ENCODE measurements around the gene RERE. TPM values are rescaled to one million over a fixed set of nuclear protein-coding genes. Genes with fewer than 3 reads are reported as not detected.

RERE gene
- total RNA-seq, 2 experiments from 2014 or later: 73.1 to 211 TPM

- Histone ChIP-seq H3K4me1 (ENCODE audit: insufficient read depth, low read length, poor library complexity, severe bottlenecking) (no peaks in the 10 kb centered on the region), H2AFZ (ENCODE audit: low read length) (no peak overlapping the region), H3K4me2 (ENCODE audit: low read length) (no peak overlapping the region), H3K27ac (ENCODE audit: low read depth, low read length, poor library complexity, severe bottlenecking) (no peak overlapping the region), H3K79me2 (ENCODE audit: insufficient read depth, low read depth, low read length) (no peaks in the 10 kb centered on the region), H4K20me1 (ENCODE audit: insufficient read depth, low read length) (no peaks in the 10 kb centered on the region; the same call in 1 of the 2 replicates), H3K9me2 (ENCODE audit: insufficient read depth, low read length) (no peaks in the 10 kb centered on the region), H3K4me3 (ENCODE audit: low read depth, low read length, poor library complexity, severe bottlenecking) (no peak overlapping the region), H3K36me3 (ENCODE audit: insufficient read depth, low read length) (peaks cover 61% of the 10 kb centered on the region), H3K9me3 (ENCODE audit: low read length) (no peaks in the 10 kb centered on the region)
- DNase-seq (ENCODE audit: low spot score): no peak
- BruUV-seq (replicated peaks): no TSS peak
- TF ChIP-seq CTCF (conservative IDR thresholded peaks at IDR 0.05; ENCODE audit: low read length): no peak
- CTCF ChIA-PET (ENCODE audit: unreplicated experiment): no interaction called here
- intact Hi-C loops (cut with micrococcal nuclease; ENCODE audit: unreplicated experiment): loop anchor here (10.0 kb wide), 1 partner anchor 372 kb away; no protein-coding TSS in a partner anchor
- POLR2A ChIA-PET: interaction anchor here (0.6 kb wide), 1 partner anchor 137 kb away, joined by 3 read pairs; no protein-coding TSS in a partner anchor
Observed at GRCh38 chr1:8352886-8353785, 464.3 kb downstream of the RERE start.

GRCh38 chr1:8352471-8352845 is 465.0 kb downstream of the RERE start:
- no TSS peak for BruUV-seq (replicated peaks)
- no peaks in the 10 kb centered on the region for H3K79me2 ChIP-seq (ENCODE audit: insufficient read depth, low read depth, low read length)
- no peak overlapping the region for H3K27ac ChIP-seq (ENCODE audit: low read depth, low read length, poor library complexity, severe bottlenecking)
- H4K20me1 ChIP-seq (ENCODE audit: insufficient read depth, low read length): no peaks in the 10 kb centered on the region; the same call in 1 of the 2 replicates
- H3K4me2 ChIP-seq (ENCODE audit: low read length): no peak overlapping the region
- no peaks in the 10 kb centered on the region for H3K9me3 ChIP-seq (ENCODE audit: low read length)
- DNase-seq (ENCODE audit: low spot score): no peak
- CTCF ChIA-PET (ENCODE audit: unreplicated experiment): no interaction called here
- peaks cover 54% of the 10 kb centered on the region for H3K36me3 ChIP-seq (ENCODE audit: insufficient read depth, low read length)
- TF ChIP-seq CTCF (conservative IDR thresholded peaks at IDR 0.05; ENCODE audit: low read length): no peak
- TF ChIP-seq EZH2phosphoT487 (IDR thresholded peaks at IDR 0.05; ENCODE audit: borderline replicate concordance, low read depth, low read length): no peak
- POLR2A ChIA-PET: interaction anchor here (0.6 to 0.8 kb wide), 2 partner anchors 18 to 137 kb away, joined by 3 read pairs; no protein-coding TSS in a partner anchor
- intact Hi-C loops (cut with micrococcal nuclease; ENCODE audit: unreplicated experiment): loop anchor here (10.0 kb wide), 1 partner anchor 372 kb away; no protein-coding TSS in a partner anchor
- no peak overlapping the region for H2AFZ ChIP-seq (ENCODE audit: low read length)
- no peaks in the 10 kb centered on the region for H3K4me1 ChIP-seq (ENCODE audit: insufficient read depth, low read length, poor library complexity, severe bottlenecking)
- H3K4me3 ChIP-seq (ENCODE audit: low read depth, low read length, poor library complexity, severe bottlenecking): no peak overlapping the region
- no peaks in the 10 kb centered on the region for H3K9me2 ChIP-seq (ENCODE audit: insufficient read depth, low read length)

Data from OCI-LY7 (cell line).